OCI-LY3 (cell line): ENCODE measurements around the gene TP53BP1.
A peak's percentile ranks its signal among the peaks of the same experiment; 100 is the strongest.

Source experiments
- H2AFZ ChIP-seq: fragments of 200-600, 300-600 bp; shearing (Covaris generic); 2 replicates; pipeline ENCODE4 v1.6.0; 2014; ENCODE audit warnings: antibody characterized with exemption, low read depth, low read length
- H3K27ac ChIP-seq: fragments of 200-600, 300-600 bp; sonication (generic); 2 replicates; pipeline ENCODE4 v1.5.1; 2014; ENCODE audit warnings: mild to moderate bottlenecking, low read length, moderate library complexity, mixed read lengths
- H3K27me3 ChIP-seq: fragments of 200-600, 300-600 bp; sonication (generic); 2 replicates; pipeline ENCODE4 v1.6.1; 2014; ENCODE audit warnings: low read depth, low read length, mixed read lengths
- H3K36me3 ChIP-seq: fragments of 200-600, 300-600 bp; sonication (generic); replicated peaks from 2 replicates; pipeline ENCODE3; 2014; ENCODE audit warnings: low read depth, low read length, mixed read lengths
- H3K4me1 ChIP-seq: fragments of 300-600, 200-600 bp; sonication (generic); 2 replicates; pipeline ENCODE4 v1.6.1; 2014; ENCODE audit warnings: low read length, mixed read lengths
- H3K4me2 ChIP-seq: fragments of 200-600, 300-600 bp; sonication (generic); 2 replicates; pipeline ENCODE4 v1.6.1; 2014; ENCODE audit warnings: low read length, mixed read lengths
- H3K4me3 ChIP-seq: fragments of 300-600, 200-600 bp; sonication (generic); 2 replicates; pipeline ENCODE4 v1.5.1; 2014; ENCODE audit warnings: antibody characterized with exemption, mild to moderate bottlenecking, low read length, moderate library complexity
- H3K79me2 ChIP-seq: fragments of 300-600, 200-600 bp; shearing (Covaris generic); 2 replicates; pipeline ENCODE4 v1.6.1; 2014; ENCODE audit warnings: mild to moderate bottlenecking, low read length, mixed read lengths
- H3K9ac ChIP-seq: fragments of 300-600, 200-600 bp; shearing (Covaris generic); 2 replicates; pipeline ENCODE4 v1.6.0; 2014; ENCODE audit warnings: mild to moderate bottlenecking, low read length, moderate library complexity
- H3K9me3 ChIP-seq: fragments of 200-600, 300-600 bp; shearing (Covaris generic); 2 replicates; pipeline ENCODE4 v1.6.1; 2014; ENCODE audit warnings: low read length, mixed read lengths; ENCODE audit not compliant: insufficient read depth
- H4K20me1 ChIP-seq: fragments of 200-600, 300-600 bp; sonication (generic); 2 replicates; pipeline ENCODE4 v1.6.1; 2016; ENCODE audit warnings: low read length, mixed read lengths; ENCODE audit not compliant: insufficient read depth
- EZH2phosphoT487 ChIP-seq: fragments of 200-600 bp; shearing (Covaris generic); IDR thresholded peaks from 2 replicates; pipeline ENCODE4 v1.6.1; 2018; ENCODE audit warnings: antibody characterized with exemption, mixed run types, low read depth
- TF ChIP-seq, protein P1 (sequence below): fragments of 200-600, 300-600 bp; sonication (generic); IDR thresholded peaks from 2 replicates; pipeline ENCODE4 v1.5.1; 2014; ENCODE audit warnings: antibody characterized with exemption, low read length, low read depth

The TP53BP1 gene

DNA sequence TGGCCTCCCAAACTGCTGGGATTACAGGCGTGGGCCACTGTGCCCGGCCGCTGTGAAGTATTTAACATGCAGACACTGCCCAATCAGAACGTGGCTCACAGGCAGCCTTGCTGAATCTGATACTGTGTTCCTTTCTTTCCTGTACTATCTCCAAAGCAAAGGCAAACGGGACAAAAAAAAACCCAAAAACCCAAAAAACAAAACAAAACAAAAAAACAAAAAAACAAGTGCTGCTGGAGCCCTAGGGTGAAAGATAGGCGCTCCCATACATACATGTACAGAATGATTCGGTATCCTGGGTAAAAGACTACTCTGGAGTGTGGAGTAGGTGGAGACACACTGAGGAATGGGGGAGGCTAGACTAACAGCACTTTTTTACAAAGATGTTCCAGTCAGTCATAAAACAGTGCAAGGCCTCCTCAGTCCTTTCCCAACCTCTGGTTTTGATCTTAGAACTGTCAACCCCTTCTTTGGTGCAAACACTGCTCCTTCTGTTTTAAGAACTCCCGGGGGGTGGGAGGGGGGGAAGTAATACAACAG lies 16.8 kb upstream of the TP53BP1 start:
- H2AFZ ChIP-seq, result no peak overlapping the region
- H3K9ac ChIP-seq, result peak overlapping the region; percentile 73; the same call in 1 of the 2 replicates
- H3K9me3 ChIP-seq, result no peaks in the 10 kb centered on the region
- no peaks in the 10 kb centered on the region for H4K20me1 ChIP-seq
- H3K27ac ChIP-seq, result no peak overlapping the region
- H3K4me1 ChIP-seq, result peaks cover 9% of the 10 kb centered on the region
- H3K4me3 ChIP-seq, result peak overlapping the region; percentile 96
- H3K36me3 ChIP-seq, result no peaks in the 10 kb centered on the region
- H3K27me3 ChIP-seq, result peaks cover 14% of the 10 kb centered on the region
- TF ChIP-seq, protein P1, sequence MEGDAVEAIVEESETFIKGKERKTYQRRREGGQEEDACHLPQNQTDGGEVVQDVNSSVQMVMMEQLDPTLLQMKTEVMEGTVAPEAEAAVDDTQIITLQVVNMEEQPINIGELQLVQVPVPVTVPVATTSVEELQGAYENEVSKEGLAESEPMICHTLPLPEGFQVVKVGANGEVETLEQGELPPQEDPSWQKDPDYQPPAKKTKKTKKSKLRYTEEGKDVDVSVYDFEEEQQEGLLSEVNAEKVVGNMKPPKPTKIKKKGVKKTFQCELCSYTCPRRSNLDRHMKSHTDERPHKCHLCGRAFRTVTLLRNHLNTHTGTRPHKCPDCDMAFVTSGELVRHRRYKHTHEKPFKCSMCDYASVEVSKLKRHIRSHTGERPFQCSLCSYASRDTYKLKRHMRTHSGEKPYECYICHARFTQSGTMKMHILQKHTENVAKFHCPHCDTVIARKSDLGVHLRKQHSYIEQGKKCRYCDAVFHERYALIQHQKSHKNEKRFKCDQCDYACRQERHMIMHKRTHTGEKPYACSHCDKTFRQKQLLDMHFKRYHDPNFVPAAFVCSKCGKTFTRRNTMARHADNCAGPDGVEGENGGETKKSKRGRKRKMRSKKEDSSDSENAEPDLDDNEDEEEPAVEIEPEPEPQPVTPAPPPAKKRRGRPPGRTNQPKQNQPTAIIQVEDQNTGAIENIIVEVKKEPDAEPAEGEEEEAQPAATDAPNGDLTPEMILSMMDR, result no peak
- no peaks in the 10 kb centered on the region for H3K79me2 ChIP-seq
- H3K4me2 ChIP-seq, result peak overlapping the region; percentile 99

DNA sequence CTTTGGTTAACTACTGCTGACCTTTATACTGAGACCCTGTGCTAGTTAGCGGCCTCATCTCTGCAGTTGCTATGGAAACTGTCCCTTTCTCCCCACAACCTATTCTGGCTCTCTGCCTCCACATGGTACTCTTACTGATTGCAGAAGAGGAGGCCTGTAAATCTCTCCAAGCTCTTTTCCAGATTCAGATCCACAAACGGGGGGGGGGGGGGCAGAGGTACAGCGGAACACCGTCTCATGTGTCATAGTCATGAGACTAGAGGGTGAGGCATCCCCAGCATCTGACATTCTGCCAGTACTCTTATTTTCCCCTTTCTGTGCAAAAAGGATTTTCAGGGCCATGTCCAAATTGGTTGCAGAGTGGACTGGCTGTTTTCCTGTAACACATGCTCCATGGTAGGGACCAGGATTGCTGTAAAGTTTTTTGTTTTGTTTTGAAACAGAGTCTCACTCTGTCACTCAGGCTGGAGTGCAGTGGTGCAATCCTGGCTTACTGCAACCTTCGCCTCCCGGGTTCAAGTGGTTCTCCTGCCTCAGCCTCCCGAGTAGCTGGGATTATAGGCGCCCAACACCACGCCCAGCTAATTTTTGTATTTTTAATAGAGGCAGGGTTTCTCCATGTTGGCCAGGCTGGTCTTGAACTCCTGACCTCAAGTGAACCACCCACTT lies 16.2 kb upstream of the TP53BP1 start:
- Histone ChIP-seq H3K4me1 (peaks cover 9% of the 10 kb centered on the region), H3K27me3 (peaks cover 14% of the 10 kb centered on the region), H3K4me2 (no peak overlapping the region), H3K36me3 (no peaks in the 10 kb centered on the region), H3K9ac (no peak overlapping the region), H3K4me3 (no peak overlapping the region), H3K9me3 (no peaks in the 10 kb centered on the region), H4K20me1 (no peaks in the 10 kb centered on the region), H3K27ac (no peak overlapping the region), H3K79me2 (no peaks in the 10 kb centered on the region), H2AFZ (no peak overlapping the region)
- TF ChIP-seq, protein P1, result no peak
- TF ChIP-seq EZH2phosphoT487, result no peak

DNA sequence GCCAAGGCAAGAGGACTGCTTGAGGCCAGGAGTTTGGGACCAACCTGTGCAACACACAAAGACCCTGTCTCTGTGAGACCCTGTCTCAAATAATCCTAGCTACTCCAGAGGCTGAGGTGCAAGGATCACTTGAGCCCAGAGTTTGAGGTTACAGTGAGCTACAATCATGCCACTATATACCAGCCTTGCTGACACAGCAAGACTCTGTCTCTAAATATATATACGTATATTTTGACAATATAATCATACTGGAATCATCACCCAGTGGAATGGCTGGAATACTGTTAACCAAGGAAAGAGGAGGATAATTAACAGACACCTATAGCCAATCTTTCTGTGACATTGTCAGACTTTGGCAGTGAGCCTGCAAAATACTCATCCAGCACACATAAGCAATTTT lies 15.5 kb upstream of the TP53BP1 start:
- H3K4me3 ChIP-seq, result no peak overlapping the region
- no peak overlapping the region for H3K27ac ChIP-seq
- H3K36me3 ChIP-seq, result no peaks in the 10 kb centered on the region
- peaks cover 9% of the 10 kb centered on the region for H3K4me1 ChIP-seq
- no peak overlapping the region for H3K4me2 ChIP-seq
- peaks cover 14% of the 10 kb centered on the region for H3K27me3 ChIP-seq
- no peak overlapping the region for H3K9ac ChIP-seq
- no peaks in the 10 kb centered on the region for H4K20me1 ChIP-seq
- no peak overlapping the region for H2AFZ ChIP-seq
- H3K79me2 ChIP-seq, result no peaks in the 10 kb centered on the region
- TF ChIP-seq EZH2phosphoT487, result no peak
- TF ChIP-seq, protein P1, result no peak
- H3K9me3 ChIP-seq, result no peaks in the 10 kb centered on the region

DNA sequence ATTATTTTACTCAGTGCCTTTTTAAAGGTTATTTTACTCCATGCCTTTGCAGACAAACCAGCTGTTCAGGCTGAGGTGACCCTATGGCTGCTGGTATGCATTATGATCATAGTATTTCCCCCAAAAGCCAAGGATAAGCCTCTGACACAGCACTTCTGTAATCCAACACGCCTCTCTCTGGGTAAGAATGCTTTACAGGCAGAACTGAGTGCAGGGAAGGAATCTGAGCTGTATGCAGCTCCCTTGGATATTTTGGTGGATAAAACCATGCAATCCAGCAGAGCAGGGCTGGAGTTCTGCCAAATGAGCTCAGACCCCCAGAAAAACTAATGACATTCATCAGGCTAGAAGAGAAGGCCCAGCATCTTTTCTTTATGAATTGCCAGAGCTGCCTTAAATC lies 12.8 kb upstream of the TP53BP1 start:
- no peak overlapping the region for H2AFZ ChIP-seq
- H3K9me3 ChIP-seq, result no peaks in the 10 kb centered on the region
- H3K4me3 ChIP-seq, result no peak overlapping the region
- H3K27me3 ChIP-seq, result no peaks in the 10 kb centered on the region
- no peak overlapping the region for H3K27ac ChIP-seq
- H3K9ac ChIP-seq, result no peak overlapping the region
- no peaks in the 10 kb centered on the region for H3K79me2 ChIP-seq
- TF ChIP-seq, protein P1, result no peak
- no peak for TF ChIP-seq EZH2phosphoT487
- H4K20me1 ChIP-seq, result no peaks in the 10 kb centered on the region
- H3K36me3 ChIP-seq, result no peaks in the 10 kb centered on the region
- H3K4me1 ChIP-seq, result 0 out of 2 replicates have a peak, but pooled peaks cover 3% of the 10 kb centered on the region
- H3K4me2 ChIP-seq, result no peak overlapping the region
